ENCODE measurements around the gene KCNIP1. TPM values are rescaled to one million over a fixed set of nuclear protein-coding genes. Genes with fewer than 3 reads are reported as not detected.

Gene KCNIP1
- total RNA-seq, 1 donor from 2014 or later = 5.3 TPM

GRCh38 chr5:170681013-170681433 is 177.2 kb downstream of the KCNIP1 start:
- Mint-ChIP-seq H3K27me3 (peaks cover 87% of the 10 kb centered on the region), H3K4me1 (ENCODE audit: unreplicated experiment) (peaks cover 4% of the 10 kb centered on the region), H3K36me3 (no peaks in the 10 kb centered on the region), H3K27ac (no peak overlapping the region), H3K4me3 (peak overlapping the region; percentile 75), H3K9me3 (no peaks in the 10 kb centered on the region)
- no peak for TF ChIP-seq CTCF (conservative IDR thresholded peaks at IDR 0.05)
- DNase-seq (ENCODE audit: extremely low spot score, unreplicated experiment) = peak; percentile 76

- Mint-ChIP-seq H3K4me1 (ENCODE audit: unreplicated experiment) (no peaks in the 10 kb centered on the region), H3K27ac (no peak overlapping the region), H3K27me3 (peaks cover 74% of the 10 kb centered on the region), H3K9me3 (no peaks in the 10 kb centered on the region), H3K4me3 (no peak overlapping the region), H3K36me3 (no peaks in the 10 kb centered on the region)
- TF ChIP-seq CTCF (conservative IDR thresholded peaks at IDR 0.05) = peak; percentile 39
- DNase-seq (ENCODE audit: extremely low spot score, unreplicated experiment) = no peak
Observed at GRCh38 chr5:170691657-170692056, 187.8 kb downstream of the KCNIP1 start.

GRCh38 chr5:170693701-170694100 is 189.9 kb downstream of the KCNIP1 start:
- Mint-ChIP-seq H3K9me3 (no peaks in the 10 kb centered on the region), H3K4me3 (no peak overlapping the region), H3K27ac (no peak overlapping the region), H3K4me1 (ENCODE audit: unreplicated experiment) (no peaks in the 10 kb centered on the region), H3K36me3 (no peaks in the 10 kb centered on the region), H3K27me3 (peaks cover 84% of the 10 kb centered on the region)
- no peak for DNase-seq (ENCODE audit: extremely low spot score, unreplicated experiment)
- TF ChIP-seq CTCF (conservative IDR thresholded peaks at IDR 0.05) = no peak

- Mint-ChIP-seq H3K27ac (no peak overlapping the region), H3K36me3 (no peaks in the 10 kb centered on the region), H3K4me1 (ENCODE audit: unreplicated experiment) (no peaks in the 10 kb centered on the region), H3K27me3 (peaks cover 82% of the 10 kb centered on the region), H3K9me3 (no peaks in the 10 kb centered on the region), H3K4me3 (no peak overlapping the region)
- TF ChIP-seq CTCF (conservative IDR thresholded peaks at IDR 0.05) = no peak
- DNase-seq (ENCODE audit: extremely low spot score, unreplicated experiment) = no peak
Observed at GRCh38 chr5:170694911-170695310, 191.1 kb downstream of the KCNIP1 start.

GRCh38 chr5:170697031-170697430 is 193.2 kb downstream of the KCNIP1 start:
- no peaks in the 10 kb centered on the region for H3K4me1 Mint-ChIP-seq (ENCODE audit: unreplicated experiment)
- no peak overlapping the region for H3K27ac Mint-ChIP-seq
- no peaks in the 10 kb centered on the region for H3K9me3 Mint-ChIP-seq
- H3K27me3 Mint-ChIP-seq = peaks cover 76% of the 10 kb centered on the region
- no peak overlapping the region for H3K4me3 Mint-ChIP-seq
- DNase-seq (ENCODE audit: extremely low spot score, unreplicated experiment) = no peak
- no peak for TF ChIP-seq CTCF (conservative IDR thresholded peaks at IDR 0.05)
- no peaks in the 10 kb centered on the region for H3K36me3 Mint-ChIP-seq

GRCh38 chr5:170700503-170700902 is 196.7 kb downstream of the KCNIP1 start:
- TF ChIP-seq CTCF (conservative IDR thresholded peaks at IDR 0.05) = no peak
- Mint-ChIP-seq H3K9me3 (no peaks in the 10 kb centered on the region), H3K4me1 (ENCODE audit: unreplicated experiment) (no peaks in the 10 kb centered on the region), H3K36me3 (no peaks in the 10 kb centered on the region), H3K27ac (no peak overlapping the region), H3K4me3 (no peak overlapping the region), H3K27me3 (peaks cover 54% of the 10 kb centered on the region)
- DNase-seq (ENCODE audit: extremely low spot score, unreplicated experiment) = no peak

Data from type B pancreatic cell (in vitro differentiated cells).